Breast epithelium (tissue), 4 donors: ENCODE results near the gene STK4. TPM values are rescaled to one million over a fixed set of nuclear protein-coding genes. Genes with fewer than 3 reads are reported as not detected.

Experiments
- DNase-seq, 2 donors: peaks; one replicate each; pipeline ENCODE4 v3.0.0-alpha.2; 2019; ENCODE audit warnings: low spot score in 2 of 2
- H3K27ac ChIP-seq, 2 donors: fragments of 200-600 bp; sonication (generic) in 1 of 2; one replicate each; pipeline ENCODE4 v1.5.1; 2016 to 2019; ENCODE audit warnings: mild to moderate bottlenecking in 1 of 2
- H3K27me3 ChIP-seq, 2 donors: fragments of 200-600 bp; sonication (generic) in 1 of 2; one replicate each; pipeline versions ENCODE4 v1.5.1 to v1.6.0; 2017 to 2019; ENCODE audit warnings: control low read depth in 1 of 2, mild to moderate bottlenecking in 1 of 2
- H3K36me3 ChIP-seq: fragments of 200-600 bp; one replicate; pipeline ENCODE4 v1.5.1; 2019
- H3K4me1 ChIP-seq, 2 donors: fragments of 200-600 bp; sonication (generic); one replicate each; pipeline ENCODE4 v1.5.1; 2016 to 2019; ENCODE audit warnings: control low read depth in 1 of 2
- H3K4me3 ChIP-seq, 3 donors: fragments of 200-600 bp; sonication (generic); 1 replicate in 2 of 3; 2 replicates in 1 of 3; pipeline ENCODE4 v1.5.1; 2016 to 2019; ENCODE audit warnings: mild to moderate bottlenecking in 3 of 3, moderate library complexity in 2 of 3
- H3K9me3 ChIP-seq, 2 donors: fragments of 200-600 bp; sonication (generic) in 1 of 2; one replicate each; pipeline ENCODE4 v1.5.1; 2016 to 2019; ENCODE audit warnings: control low read depth in 1 of 2
- POLR2A ChIP-seq: fragments of 450-650 bp; IDR thresholded peaks from one replicate; pipeline ENCODE4 v1.6.1; 2016; ENCODE audit warnings: antibody characterized with exemption, mild to moderate bottlenecking, moderate library complexity
- POLR2AphosphoS5 ChIP-seq, 3 donors: sonication (generic); formaldehyde crosslinking; IDR thresholded peaks; one replicate each; pipeline ENCODE4 v1.6.1; 2017; ENCODE audit warnings: antibody characterized with exemption in 3 of 3
- intact Hi-C: fragments of 100-400 bp; cut with DNase I; formaldehyde crosslinking; loops from one replicate; pipeline ENCODE4 v1.15.1; 2023; ENCODE audit warnings: low total_unique reads
- total RNA-seq, 3 donors: library from RNA; depleted of rRNA; stranded (reverse); fragments of >200 nt; gene quantifications; one replicate each; pipeline ENCODE4 v1.1.0, GENCODE V29; 2016
- TF ChIP-seq, protein P1 (sequence below), 3 donors: fragments of 450-650 bp; IDR thresholded peaks; one replicate each; pipeline ENCODE4 v1.5.1; 2016 to 2017; ENCODE audit warnings: antibody characterized with exemption in 3 of 3, mild to moderate bottlenecking in 3 of 3, moderate library complexity in 3 of 3

Gene STK4
- total RNA-seq, 3 donors from 2014 or later = 33.1 to 35.3 (median 34.7) TPM

DNA sequence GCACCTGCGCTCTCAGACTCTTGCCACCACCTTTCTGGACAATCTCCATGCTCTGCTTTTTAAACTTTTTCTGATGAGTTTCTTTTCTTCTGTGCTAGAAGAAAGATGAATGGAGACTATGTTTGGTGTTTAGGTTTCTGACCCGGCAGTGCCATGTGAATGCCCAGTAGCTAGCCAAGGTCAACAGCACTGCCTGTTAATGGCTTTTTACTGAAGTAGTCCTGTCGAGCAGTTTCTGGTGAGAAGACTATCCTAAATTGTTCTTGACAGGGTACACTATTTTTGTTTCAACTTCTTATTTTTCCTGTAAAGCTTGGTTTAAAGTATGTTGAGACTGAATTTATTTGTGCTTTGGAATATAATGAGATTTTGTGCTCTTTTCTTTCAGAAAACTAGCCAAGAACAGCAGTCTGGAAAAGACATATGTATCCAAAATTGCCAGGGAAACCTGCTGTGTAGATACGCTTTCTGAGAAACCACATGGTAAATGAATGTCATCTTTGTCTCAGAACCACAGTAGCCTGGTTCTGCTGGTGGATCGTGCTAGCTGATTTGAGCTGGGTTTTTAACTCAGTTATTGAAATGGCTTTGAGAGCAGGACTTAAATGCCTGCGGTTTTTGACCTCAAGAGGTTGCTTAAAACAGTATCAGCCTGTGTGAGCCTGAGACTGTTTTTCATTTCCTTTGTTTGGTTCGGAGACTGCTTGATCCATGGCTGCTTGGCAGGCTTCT is 86.6 kb downstream of the STK4 start:
- no peak for DNase-seq
- no peaks in the 10 kb centered on the region for H3K27me3 ChIP-seq
- TF ChIP-seq, protein P1, sequence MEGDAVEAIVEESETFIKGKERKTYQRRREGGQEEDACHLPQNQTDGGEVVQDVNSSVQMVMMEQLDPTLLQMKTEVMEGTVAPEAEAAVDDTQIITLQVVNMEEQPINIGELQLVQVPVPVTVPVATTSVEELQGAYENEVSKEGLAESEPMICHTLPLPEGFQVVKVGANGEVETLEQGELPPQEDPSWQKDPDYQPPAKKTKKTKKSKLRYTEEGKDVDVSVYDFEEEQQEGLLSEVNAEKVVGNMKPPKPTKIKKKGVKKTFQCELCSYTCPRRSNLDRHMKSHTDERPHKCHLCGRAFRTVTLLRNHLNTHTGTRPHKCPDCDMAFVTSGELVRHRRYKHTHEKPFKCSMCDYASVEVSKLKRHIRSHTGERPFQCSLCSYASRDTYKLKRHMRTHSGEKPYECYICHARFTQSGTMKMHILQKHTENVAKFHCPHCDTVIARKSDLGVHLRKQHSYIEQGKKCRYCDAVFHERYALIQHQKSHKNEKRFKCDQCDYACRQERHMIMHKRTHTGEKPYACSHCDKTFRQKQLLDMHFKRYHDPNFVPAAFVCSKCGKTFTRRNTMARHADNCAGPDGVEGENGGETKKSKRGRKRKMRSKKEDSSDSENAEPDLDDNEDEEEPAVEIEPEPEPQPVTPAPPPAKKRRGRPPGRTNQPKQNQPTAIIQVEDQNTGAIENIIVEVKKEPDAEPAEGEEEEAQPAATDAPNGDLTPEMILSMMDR (IDR thresholded peaks at IDR 0.05) = no peak
- TF ChIP-seq POLR2AphosphoS5 (IDR thresholded peaks at IDR 0.05) = no peak
- TF ChIP-seq POLR2A = no peak
- no peaks in the 10 kb centered on the region for H3K9me3 ChIP-seq
- peak overlapping the region; percentile 60 to 72 for H3K27ac ChIP-seq
- no peaks in the 10 kb centered on the region for H3K4me1 ChIP-seq
- no peaks in the 10 kb centered on the region for H3K36me3 ChIP-seq
- no peak overlapping the region for H3K4me3 ChIP-seq
- intact Hi-C loops = no loop called here

DNA sequence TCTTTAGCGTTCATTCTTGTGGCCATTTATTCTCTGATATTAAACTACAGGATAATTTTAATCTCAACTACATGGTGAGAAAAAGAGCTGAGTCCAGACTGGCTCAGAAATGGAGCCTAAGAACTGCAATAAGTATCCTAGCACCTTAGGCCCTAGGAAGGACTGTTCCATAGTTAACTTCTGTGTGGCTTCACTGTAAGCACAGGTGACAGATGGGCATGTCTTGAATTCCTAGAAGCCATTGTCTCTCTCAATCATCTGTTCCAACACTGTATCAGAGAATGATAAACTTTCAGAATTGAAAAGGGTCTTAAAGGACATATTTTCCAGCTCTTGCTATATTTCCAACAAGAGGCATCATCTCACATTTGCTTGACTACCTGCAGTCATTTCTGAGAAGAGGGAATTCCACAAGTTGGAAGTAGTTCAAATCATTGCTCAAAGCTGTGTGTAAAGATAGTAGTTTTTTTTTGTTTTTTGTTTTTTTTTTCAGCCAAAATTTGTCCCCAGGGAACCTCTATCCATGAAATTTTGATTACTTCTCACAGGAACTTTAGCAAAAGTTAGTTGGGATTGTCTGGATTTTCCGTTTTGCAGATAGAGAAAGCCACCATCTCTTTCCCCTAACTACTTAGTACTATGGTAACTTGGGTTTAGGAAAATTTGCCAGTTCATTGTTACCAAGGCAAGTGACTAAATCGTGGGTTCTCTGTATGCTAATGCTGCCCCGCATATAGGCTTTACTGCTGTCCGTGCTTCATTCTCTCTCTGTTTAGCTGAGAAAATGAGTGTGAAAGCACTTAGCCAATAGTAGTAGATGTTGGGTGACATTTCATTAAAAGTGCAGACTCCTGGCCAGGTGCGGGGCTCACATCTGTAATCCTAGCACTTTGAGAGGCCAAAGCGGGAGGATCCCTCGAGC is 87.4 kb downstream of the STK4 start:
- Histone ChIP-seq H3K4me3 (no peak overlapping the region), H3K4me1 (no peaks in the 10 kb centered on the region), H3K27ac (peak overlapping the region; percentile 60 to 72), H3K36me3 (no peaks in the 10 kb centered on the region), H3K27me3 (no peaks in the 10 kb centered on the region), H3K9me3 (no peaks in the 10 kb centered on the region)
- intact Hi-C loops = no loop called here
- no peak for TF ChIP-seq POLR2AphosphoS5 (IDR thresholded peaks at IDR 0.05)
- TF ChIP-seq POLR2A = no peak
- TF ChIP-seq, protein P1 (IDR thresholded peaks at IDR 0.05) = no peak
- no peak for DNase-seq

DNA sequence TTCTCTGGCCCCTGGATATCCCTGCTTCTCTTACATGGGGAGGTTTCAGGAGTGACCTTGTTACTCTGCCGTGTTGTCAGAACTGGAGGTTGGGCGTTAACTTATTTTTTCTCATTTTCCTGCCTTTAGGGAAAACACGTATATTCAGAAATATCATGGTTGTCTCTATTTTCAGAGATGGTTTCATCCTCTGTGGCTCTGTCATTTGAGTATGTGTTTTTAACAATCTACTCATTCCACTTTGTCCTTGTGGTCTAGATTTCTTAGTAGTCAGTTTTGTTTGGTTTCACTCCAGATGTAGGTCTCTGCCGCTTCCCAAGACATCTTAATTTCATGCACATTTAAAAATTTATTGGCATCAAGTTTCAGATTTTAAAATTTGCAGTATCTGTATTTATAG is 88.7 kb downstream of the STK4 start:
- no peaks in the 10 kb centered on the region for H3K4me1 ChIP-seq
- no peaks in the 10 kb centered on the region for H3K36me3 ChIP-seq
- no peaks in the 10 kb centered on the region for H3K27me3 ChIP-seq
- intact Hi-C loops = no loop called here
- H3K9me3 ChIP-seq = no peaks in the 10 kb centered on the region
- no peak for TF ChIP-seq POLR2A
- no peak for TF ChIP-seq POLR2AphosphoS5 (IDR thresholded peaks at IDR 0.05)
- TF ChIP-seq, protein P1 (IDR thresholded peaks at IDR 0.05) = no peak
- no peak overlapping the region for H3K4me3 ChIP-seq
- DNase-seq = no peak
- H3K27ac ChIP-seq = no peak overlapping the region

DNA sequence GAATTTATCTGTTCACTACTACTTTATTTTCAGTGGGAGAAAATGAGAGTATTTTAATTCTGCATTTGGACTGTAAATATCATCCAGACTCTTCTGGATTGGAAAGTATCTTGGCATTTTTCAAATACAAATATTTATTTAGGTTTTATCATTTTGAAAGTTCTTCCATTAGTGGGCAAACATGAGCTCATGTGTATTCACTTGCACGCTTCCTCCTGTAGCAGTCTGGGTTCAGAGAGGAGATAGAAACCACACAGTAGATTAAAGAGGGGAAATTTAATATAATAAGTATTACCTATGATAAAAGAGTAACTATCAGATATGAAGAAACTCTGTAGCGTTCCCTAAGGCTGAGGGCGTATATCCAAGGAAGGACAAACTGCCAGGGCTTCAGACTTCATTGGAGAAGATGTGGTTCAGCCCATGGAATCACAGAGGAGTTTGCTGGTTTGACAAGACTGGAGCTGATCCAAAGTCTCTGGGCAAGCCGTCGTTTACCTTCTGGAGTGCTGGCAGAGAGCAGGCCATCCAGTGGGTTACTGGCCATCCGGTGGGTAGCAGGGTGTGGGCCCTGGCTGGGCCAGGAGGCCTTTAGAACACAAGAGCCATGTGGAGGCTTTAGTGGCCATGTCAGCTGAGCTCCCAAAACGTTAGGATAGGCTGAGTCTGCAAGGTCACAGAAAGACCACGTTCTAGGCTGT is 90.3 kb downstream of the STK4 start:
- TF ChIP-seq, protein P1 (IDR thresholded peaks at IDR 0.05) = no peak
- TF ChIP-seq POLR2AphosphoS5 (IDR thresholded peaks at IDR 0.05) (no peak), POLR2A (no peak)
- no peaks in the 10 kb centered on the region for H3K36me3 ChIP-seq
- intact Hi-C loops = no loop called here
- H3K4me3 ChIP-seq = no peak overlapping the region
- no peak for DNase-seq
- no peak overlapping the region for H3K27ac ChIP-seq
- H3K27me3 ChIP-seq = no peaks in the 10 kb centered on the region
- no peaks in the 10 kb centered on the region for H3K9me3 ChIP-seq
- H3K4me1 ChIP-seq = no peaks in the 10 kb centered on the region
